K562 (cell line): ENCODE data around the gene DDIT3. TPM values are rescaled to one million over a fixed set of nuclear protein-coding genes. Genes with fewer than 3 reads are reported as not detected.

ENCODE experiments used
- ARHGAP35 ChIP-seq: fragments of 450-650 bp; IDR thresholded peaks from 2 replicates; pipeline ENCODE4 v1.6.1; 2018; ENCODE audit not compliant: partially characterized antibody
- BRCA1 ChIP-seq, 2 experiments: fragments of 450-650 bp in 1 of 2; sonication (generic) in 1 of 2; formaldehyde crosslinking in 1 of 2; IDR thresholded peaks; 2 replicates each; pipeline versions ENCODE4 v1.5.0 to v1.6.1; 2017 to 2020; ENCODE audit warnings: mild to moderate bottlenecking in 1 of 2, missing genetic modification reagents in 1 of 2
- CTBP1 ChIP-seq: fragments of 450-650 bp; IDR thresholded peaks from 2 replicates; pipeline ENCODE4 v1.6.1; 2016; ENCODE audit warnings: borderline replicate concordance
- E2F3 ChIP-seq: fragments of 250-450 bp; sonication (Bioruptor Pico); IDR thresholded peaks from 2 replicates; pipeline ENCODE4 v1.4.0; 2020; ENCODE audit warnings: mild to moderate bottlenecking
- ERF ChIP-seq: fragments of 450-650 bp; formaldehyde crosslinking; IDR thresholded peaks from 2 replicates; pipeline ENCODE4 v1.4.0; 2020; ENCODE audit warnings: mild to moderate bottlenecking, mixed read lengths
- FOXM1 ChIP-seq, 2 experiments: fragments of 450-650 bp in 1 of 2; sonication (generic) in 1 of 2; formaldehyde crosslinking in 1 of 2; IDR thresholded peaks; 2 replicates each; pipeline versions ENCODE4 v1.6.1 to v1.9.0; 2017 to 2022; ENCODE audit warnings: low read depth in 2 of 2, mild to moderate bottlenecking in 2 of 2, missing genetic modification reagents in 1 of 2, moderate library complexity in 1 of 2
- GATAD2A ChIP-seq: fragments of 450-650 bp; IDR thresholded peaks from 2 replicates; pipeline ENCODE4 v1.6.1; 2017
- KLF1 ChIP-seq: fragments of 450-650 bp; IDR thresholded peaks from 2 replicates; pipeline ENCODE4 v1.6.1; 2016; ENCODE audit warnings: missing genetic modification characterization, missing compliant biosample characterization
- MBD2 ChIP-seq: sonication (generic); IDR thresholded peaks from 2 replicates; pipeline ENCODE4 v1.6.1; 2016; ENCODE audit warnings: low read depth, borderline replicate concordance
- NCOA1 ChIP-seq: fragments of 450-650 bp; IDR thresholded peaks from 2 replicates; pipeline ENCODE4 v1.6.1; 2016; ENCODE audit warnings: low read depth
- PKNOX1 ChIP-seq: fragments of 450-650 bp; IDR thresholded peaks from 2 replicates; pipeline ENCODE4 v1.6.1; 2016
- RBBP5 ChIP-seq: fragments of 200-600 bp; sonication (generic); IDR thresholded peaks from 2 replicates; pipeline ENCODE4 v1.6.1; 2012; ENCODE audit warnings: borderline replicate concordance, mild to moderate bottlenecking, low read length, control low read depth, inconsistent platforms; ENCODE audit not compliant: insufficient read depth, poor library complexity, severe bottlenecking
- RUNX1 ChIP-seq: sonication (generic); IDR thresholded peaks from 2 replicates; pipeline ENCODE4 v1.6.1; 2016; ENCODE audit warnings: antibody characterized with exemption, low read depth
- SMAD4 ChIP-seq: fragments of 250-450 bp; sonication (Bioruptor Pico); conservative IDR thresholded peaks from 2 replicates; pipeline ENCODE4 v1.8.0; 2021; ENCODE audit warnings: inconsistent platforms, mild to moderate bottlenecking, moderate library complexity
- ZBTB2 ChIP-seq: fragments of 450-650 bp; IDR thresholded peaks from 2 replicates; pipeline ENCODE4 v1.6.1; 2016; ENCODE audit warnings: antibody characterized with exemption
- ZBTB8A ChIP-seq: fragments of 450-650 bp; IDR thresholded peaks from 2 replicates; pipeline ENCODE4 v1.6.1; 2018; ENCODE audit warnings: mild to moderate bottlenecking, moderate library complexity; ENCODE audit not compliant: partially characterized antibody
- ZFPM2 ChIP-seq: fragments of 250-450 bp; sonication (Bioruptor Pico); IDR thresholded peaks from 2 replicates; pipeline ENCODE4 v1.5.1; 2022; ENCODE audit warnings: mild to moderate bottlenecking
- ZFX ChIP-seq: sonication (generic); formaldehyde crosslinking; IDR thresholded peaks from 2 replicates; pipeline ENCODE4 v1.8.0; 2022; ENCODE audit warnings: mild to moderate bottlenecking, missing genetic modification reagents, moderate library complexity
- ZNF239 ChIP-seq: fragments of 250-450 bp; sonication (Bioruptor Pico); IDR thresholded peaks from 2 replicates; pipeline ENCODE4 v1.4.0; 2020; ENCODE audit warnings: mild to moderate bottlenecking
- ZNF431 ChIP-seq: sonication (generic); formaldehyde crosslinking; IDR thresholded peaks from 2 replicates; pipeline ENCODE4 v1.8.0; 2022; ENCODE audit warnings: mild to moderate bottlenecking, missing genetic modification reagents
- ZNF583 ChIP-seq: fragments of 250-450 bp; sonication (Bioruptor Pico); IDR thresholded peaks from 2 replicates; pipeline ENCODE4 v1.4.0; 2020
- ZNF780A ChIP-seq: fragments of 250-450 bp; sonication (Bioruptor Pico); IDR thresholded peaks from 2 replicates; pipeline ENCODE4 v1.5.0; 2021; ENCODE audit warnings: mild to moderate bottlenecking
- ZZZ3 ChIP-seq: fragments of 450-650 bp; IDR thresholded peaks from 2 replicates; pipeline ENCODE4 v1.6.1; 2016; ENCODE audit warnings: antibody characterized with exemption, mild to moderate bottlenecking, moderate library complexity
- polyA plus RNA-seq, 8 experiments: library from polyadenylated mRNA; depleted of rRNA in 4 of 8; stranded (reverse) in 5 of 8; unstranded in 3 of 8; fragments of >200 nt; fragmentation: Nextera tagmentation in 2 of 8; fragmentation: Illumina TruSeq in 1 of 8; extraction: Ambion mirVana in 2 of 8; extraction: Trizol in 1 of 8; gene quantifications; 2 replicates each; pipeline versions ENCODE4 v1.2.1 to v1.2.3, GENCODE V29; 2011 to 2014; ENCODE audit warnings: inconsistent platforms in 1 of 8, missing spikeins in 1 of 8
- total RNA-seq, 7 experiments: library from RNA; depleted of rRNA in 6 of 7; stranded (reverse); fragments of >200 nt in 6 of 7; fragmentation: Illumina TruSeq in 2 of 7; extraction: Trizol in 2 of 7; gene quantifications; 2 replicates each; pipeline versions ENCODE4 v1.2.1 to v1.2.3, GENCODE V29; 2011 to 2021; ENCODE audit warnings: low replicate concordance in 1 of 7
- TF ChIP-seq, protein P1 (sequence below): fragments of 450-650 bp; IDR thresholded peaks from 2 replicates; pipeline ENCODE4 v1.6.1; 2016; ENCODE audit warnings: mild to moderate bottlenecking
- TF ChIP-seq, protein P2 (sequence below): sonication (generic); formaldehyde crosslinking; IDR thresholded peaks from 2 replicates; pipeline ENCODE4 v1.8.1; 2022; ENCODE audit warnings: missing genetic modification reagents

The DDIT3 gene
- total and polyA plus RNA-seq, 9 of the 15 experiments (the other 6 are each of a cell fraction or from before 2014, with no cell fraction given): 59.1 to 272 (median 89.9) TPM

GRCh38 chr12:57539134-57539768, 18.9 kb upstream of the DDIT3 start (continued):
- TF ChIP-seq, protein P1, sequence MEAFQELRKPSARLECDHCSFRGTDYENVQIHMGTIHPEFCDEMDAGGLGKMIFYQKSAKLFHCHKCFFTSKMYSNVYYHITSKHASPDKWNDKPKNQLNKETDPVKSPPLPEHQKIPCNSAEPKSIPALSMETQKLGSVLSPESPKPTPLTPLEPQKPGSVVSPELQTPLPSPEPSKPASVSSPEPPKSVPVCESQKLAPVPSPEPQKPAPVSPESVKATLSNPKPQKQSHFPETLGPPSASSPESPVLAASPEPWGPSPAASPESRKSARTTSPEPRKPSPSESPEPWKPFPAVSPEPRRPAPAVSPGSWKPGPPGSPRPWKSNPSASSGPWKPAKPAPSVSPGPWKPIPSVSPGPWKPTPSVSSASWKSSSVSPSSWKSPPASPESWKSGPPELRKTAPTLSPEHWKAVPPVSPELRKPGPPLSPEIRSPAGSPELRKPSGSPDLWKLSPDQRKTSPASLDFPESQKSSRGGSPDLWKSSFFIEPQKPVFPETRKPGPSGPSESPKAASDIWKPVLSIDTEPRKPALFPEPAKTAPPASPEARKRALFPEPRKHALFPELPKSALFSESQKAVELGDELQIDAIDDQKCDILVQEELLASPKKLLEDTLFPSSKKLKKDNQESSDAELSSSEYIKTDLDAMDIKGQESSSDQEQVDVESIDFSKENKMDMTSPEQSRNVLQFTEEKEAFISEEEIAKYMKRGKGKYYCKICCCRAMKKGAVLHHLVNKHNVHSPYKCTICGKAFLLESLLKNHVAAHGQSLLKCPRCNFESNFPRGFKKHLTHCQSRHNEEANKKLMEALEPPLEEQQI: peak; percentile 54; the same call in 1 of the 2 replicates
- TF ChIP-seq ZFPM2 (CRISPR knock-in tag) (no peak), PKNOX1 (peak; percentile 72), ZNF780A (CRISPR knock-in tag) (no peak), RBBP5 (peak; percentile 48), ZNF431 (no peak), MBD2 (no peak; the same call in 1 of the 2 replicates), ARHGAP35 (no peak), ZNF583 (CRISPR knock-in tag) (no peak), E2F3 (CRISPR knock-in tag) (no peak), ZZZ3 (no peak), NCOA1 (peak; percentile 76; the same call in 1 of the 2 replicates), ZNF239 (CRISPR knock-in tag) (no peak), GATAD2A (peak; percentile 67; the same call in 1 of the 2 replicates), ZBTB2 (peak; percentile 75), CTBP1 (peak; percentile 86), ZFX (CRISPR knock-in tag) (peak; percentile 46; the same call in 1 of the 2 replicates), RUNX1 (0 out of 2 replicates have a peak, but pooled peaks have one; percentile 46), ZBTB8A (no peak), FOXM1 (IDR thresholded peaks at IDR 0.05; ENCODE audit: low read depth) (peak; percentile 81), FOXM1 (CRISPR knock-in tag; IDR thresholded peaks at IDR 0.05; ENCODE audit: low read depth) (no peak), SMAD4 (CRISPR knock-in tag) (peak; percentile 82), ERF (CRISPR knock-in tag) (no peak), BRCA1 (IDR thresholded peaks at IDR 0.05) (no peak), BRCA1 (CRISPR knock-in tag; IDR thresholded peaks at IDR 0.05) (no peak), KLF1 (tag) (no peak)
- TF ChIP-seq, protein P2, sequence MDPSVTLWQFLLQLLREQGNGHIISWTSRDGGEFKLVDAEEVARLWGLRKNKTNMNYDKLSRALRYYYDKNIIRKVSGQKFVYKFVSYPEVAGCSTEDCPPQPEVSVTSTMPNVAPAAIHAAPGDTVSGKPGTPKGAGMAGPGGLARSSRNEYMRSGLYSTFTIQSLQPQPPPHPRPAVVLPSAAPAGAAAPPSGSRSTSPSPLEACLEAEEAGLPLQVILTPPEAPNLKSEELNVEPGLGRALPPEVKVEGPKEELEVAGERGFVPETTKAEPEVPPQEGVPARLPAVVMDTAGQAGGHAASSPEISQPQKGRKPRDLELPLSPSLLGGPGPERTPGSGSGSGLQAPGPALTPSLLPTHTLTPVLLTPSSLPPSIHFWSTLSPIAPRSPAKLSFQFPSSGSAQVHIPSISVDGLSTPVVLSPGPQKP: no peak
